ENCODE measurements around the gene GALNTL6. TPM values are rescaled to one million over a fixed set of nuclear protein-coding genes. Genes with fewer than 3 reads are reported as not detected.

The GALNTL6 gene
- polyA plus RNA-seq, 1 experiment: not detected

DNA sequence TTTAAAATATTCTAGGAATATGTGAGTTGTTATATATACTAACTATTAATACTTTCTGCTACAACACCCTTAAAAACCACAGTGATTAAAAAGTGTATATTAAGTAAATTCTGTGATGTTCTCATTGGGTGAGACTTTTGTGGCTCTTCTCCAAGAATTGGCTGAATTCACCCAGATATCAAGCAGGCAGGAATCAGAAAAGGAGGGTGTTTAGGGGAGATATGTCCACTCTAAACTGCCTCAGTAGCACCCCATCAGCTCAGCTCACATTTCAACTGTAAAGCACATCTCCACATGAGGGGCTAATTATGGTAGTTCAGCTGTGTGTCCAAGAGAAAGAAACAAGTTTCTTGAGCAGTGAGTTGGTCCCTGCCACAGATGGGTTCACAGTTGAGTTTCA is 165.0 kb downstream of the GALNTL6 start:
- TF ChIP-seq, protein P1, sequence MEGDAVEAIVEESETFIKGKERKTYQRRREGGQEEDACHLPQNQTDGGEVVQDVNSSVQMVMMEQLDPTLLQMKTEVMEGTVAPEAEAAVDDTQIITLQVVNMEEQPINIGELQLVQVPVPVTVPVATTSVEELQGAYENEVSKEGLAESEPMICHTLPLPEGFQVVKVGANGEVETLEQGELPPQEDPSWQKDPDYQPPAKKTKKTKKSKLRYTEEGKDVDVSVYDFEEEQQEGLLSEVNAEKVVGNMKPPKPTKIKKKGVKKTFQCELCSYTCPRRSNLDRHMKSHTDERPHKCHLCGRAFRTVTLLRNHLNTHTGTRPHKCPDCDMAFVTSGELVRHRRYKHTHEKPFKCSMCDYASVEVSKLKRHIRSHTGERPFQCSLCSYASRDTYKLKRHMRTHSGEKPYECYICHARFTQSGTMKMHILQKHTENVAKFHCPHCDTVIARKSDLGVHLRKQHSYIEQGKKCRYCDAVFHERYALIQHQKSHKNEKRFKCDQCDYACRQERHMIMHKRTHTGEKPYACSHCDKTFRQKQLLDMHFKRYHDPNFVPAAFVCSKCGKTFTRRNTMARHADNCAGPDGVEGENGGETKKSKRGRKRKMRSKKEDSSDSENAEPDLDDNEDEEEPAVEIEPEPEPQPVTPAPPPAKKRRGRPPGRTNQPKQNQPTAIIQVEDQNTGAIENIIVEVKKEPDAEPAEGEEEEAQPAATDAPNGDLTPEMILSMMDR (IDR thresholded peaks at IDR 0.05; ENCODE audit: low read depth, low read length): no peak
- Histone ChIP-seq H3K27ac (ENCODE audit: low read depth, low read length) (no peak overlapping the region), H3K9me3 (ENCODE audit: control insufficient read depth, insufficient read depth, low read length) (peaks cover 3% of the 10 kb centered on the region; the same call in 1 of the 2 replicates), H3K27me3 (ENCODE audit: control insufficient read depth, insufficient read depth, low read length) (no peaks in the 10 kb centered on the region), H3K4me3 (ENCODE audit: low read depth, low read length) (no peak overlapping the region)
- DNase-seq (ENCODE audit: low read depth, low spot score): no peak
- CTCF ChIA-PET: no interaction called here
- POLR2A ChIA-PET: no interaction called here

DNA sequence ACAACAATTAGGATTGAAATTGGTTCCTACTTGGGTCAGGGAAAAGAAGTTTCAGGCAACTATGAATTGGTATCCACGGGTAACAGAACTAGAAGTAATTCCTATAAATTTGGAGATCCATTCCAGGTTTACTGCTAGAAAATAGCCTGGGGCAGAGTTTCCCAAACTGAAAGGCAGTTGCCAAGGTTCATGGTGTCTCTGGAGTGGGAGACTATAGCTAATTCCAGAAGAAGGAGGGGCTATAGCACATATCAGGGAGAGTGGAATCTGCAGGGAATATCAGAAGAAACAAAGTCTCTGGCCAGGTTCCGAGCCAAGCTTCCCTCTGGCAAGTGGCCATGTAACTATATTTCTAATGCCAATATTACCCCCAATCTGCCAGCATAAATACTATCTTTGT is 166.3 kb downstream of the GALNTL6 start:
- Histone ChIP-seq H3K27me3 (ENCODE audit: control insufficient read depth, insufficient read depth, low read length) (no peaks in the 10 kb centered on the region), H3K4me3 (ENCODE audit: low read depth, low read length) (no peak overlapping the region), H3K9me3 (ENCODE audit: control insufficient read depth, insufficient read depth, low read length) (peaks cover 7% of the 10 kb centered on the region), H3K27ac (ENCODE audit: low read depth, low read length) (no peak overlapping the region)
- ChIA-PET CTCF (no interaction called here), POLR2A (no interaction called here)
- TF ChIP-seq, protein P1 (IDR thresholded peaks at IDR 0.05; ENCODE audit: low read depth, low read length): no peak
- no peak for DNase-seq (ENCODE audit: low read depth, low spot score)

DNA sequence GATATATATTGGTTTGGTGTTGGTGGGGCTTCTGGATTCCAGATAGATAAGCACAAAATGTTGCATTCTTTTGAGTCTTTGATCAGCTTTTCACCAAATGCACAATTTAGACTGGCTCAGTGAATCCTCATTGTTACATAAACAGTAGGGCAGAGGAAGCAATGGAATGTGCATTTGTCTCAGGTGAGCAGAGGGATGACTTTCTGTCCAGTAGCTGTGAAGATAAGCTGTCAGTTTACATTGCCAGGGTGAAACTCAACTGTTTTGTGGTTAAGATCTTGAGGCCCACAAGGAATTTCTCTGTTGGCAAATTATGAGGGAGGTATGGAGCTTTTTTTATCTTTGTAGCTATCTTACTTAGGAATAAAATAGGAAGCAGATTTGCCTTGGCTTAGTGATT is 168.0 kb downstream of the GALNTL6 start:
- no peaks in the 10 kb centered on the region for H3K27me3 ChIP-seq (ENCODE audit: control insufficient read depth, insufficient read depth, low read length)
- peaks cover 7% of the 10 kb centered on the region for H3K9me3 ChIP-seq (ENCODE audit: control insufficient read depth, insufficient read depth, low read length)
- POLR2A ChIA-PET: no interaction called here
- H3K4me3 ChIP-seq (ENCODE audit: low read depth, low read length): no peak overlapping the region
- CTCF ChIA-PET: no interaction called here
- DNase-seq (ENCODE audit: low read depth, low spot score): no peak
- no peak overlapping the region for H3K27ac ChIP-seq (ENCODE audit: low read depth, low read length)
- TF ChIP-seq, protein P1 (IDR thresholded peaks at IDR 0.05; ENCODE audit: low read depth, low read length): no peak

DNA sequence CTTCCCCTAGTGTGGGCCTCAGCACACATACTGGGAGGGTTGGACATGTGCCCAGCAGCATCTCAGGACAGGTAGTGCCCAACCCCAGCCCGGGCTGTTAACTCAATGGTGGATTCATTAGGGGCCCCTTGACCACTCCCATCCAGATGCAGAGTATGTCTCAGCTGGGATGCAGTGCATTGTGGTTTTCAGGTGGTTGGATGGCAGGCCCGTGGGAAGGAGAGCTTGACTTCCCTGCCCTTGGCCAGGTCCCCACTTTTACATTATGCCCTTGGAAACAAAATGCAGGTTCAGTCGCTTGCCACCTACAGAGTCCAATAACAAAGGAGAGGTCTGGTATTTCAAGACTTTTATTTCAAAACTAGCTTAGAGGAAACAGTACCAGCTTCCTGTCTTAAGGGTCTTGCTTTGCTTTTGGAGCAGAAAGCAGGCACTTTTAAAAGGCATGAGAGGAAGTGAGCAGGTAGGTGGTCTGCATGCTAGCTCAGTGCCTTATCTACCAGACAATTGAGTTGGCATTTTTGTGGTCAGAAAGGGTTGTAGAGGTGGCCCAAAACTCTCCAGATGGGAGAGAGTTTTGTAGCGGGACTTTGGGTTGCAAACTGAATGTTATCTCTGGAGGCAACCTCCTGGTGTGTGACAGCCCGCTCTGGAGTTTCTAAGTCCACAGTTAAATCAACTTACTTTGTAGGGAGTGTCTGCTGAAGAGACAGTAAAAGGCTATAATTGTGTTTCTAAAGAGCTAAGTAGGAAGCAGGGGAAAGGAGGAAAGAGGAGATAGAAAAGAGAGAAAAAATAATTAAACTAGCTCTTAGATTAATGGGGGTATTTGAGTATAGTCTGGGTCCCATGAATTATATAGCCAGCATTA is 171.0 kb downstream of the GALNTL6 start:
- DNase-seq (ENCODE audit: low read depth, low spot score): no peak
- Histone ChIP-seq H3K27me3 (ENCODE audit: control insufficient read depth, insufficient read depth, low read length) (no peaks in the 10 kb centered on the region), H3K9me3 (ENCODE audit: control insufficient read depth, insufficient read depth, low read length) (peaks cover 7% of the 10 kb centered on the region), H3K27ac (ENCODE audit: low read depth, low read length) (no peak overlapping the region), H3K4me3 (ENCODE audit: low read depth, low read length) (no peak overlapping the region)
- TF ChIP-seq, protein P1 (IDR thresholded peaks at IDR 0.05; ENCODE audit: low read depth, low read length): no peak
- POLR2A ChIA-PET: no interaction called here
- CTCF ChIA-PET: no interaction called here

DNA sequence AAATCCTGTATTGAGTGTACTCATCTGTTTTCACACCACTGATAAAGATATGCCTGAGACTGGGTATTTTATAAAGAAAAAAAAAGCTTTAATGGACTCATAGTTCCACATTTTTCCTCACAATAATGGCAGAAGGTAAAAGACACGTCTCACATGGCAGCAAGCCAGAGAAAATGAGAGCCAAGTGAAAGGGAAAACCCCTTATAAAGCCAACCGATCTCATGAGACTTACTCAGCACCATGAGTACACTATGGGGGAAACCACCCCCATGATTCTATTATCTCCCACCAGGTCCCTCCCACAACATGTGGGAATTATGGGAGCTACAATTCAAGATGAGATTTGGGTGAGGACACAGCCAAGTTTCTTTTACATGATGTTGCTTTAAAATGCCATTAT is 171.9 kb downstream of the GALNTL6 start:
- H3K27ac ChIP-seq (ENCODE audit: low read depth, low read length): no peak overlapping the region

More for the DNA sequence above, 171.9 kb downstream of the GALNTL6 start:
- POLR2A ChIA-PET: no interaction called here
- no peaks in the 10 kb centered on the region for H3K27me3 ChIP-seq (ENCODE audit: control insufficient read depth, insufficient read depth, low read length)
- TF ChIP-seq, protein P1 (IDR thresholded peaks at IDR 0.05; ENCODE audit: low read depth, low read length): no peak
- H3K4me3 ChIP-seq (ENCODE audit: low read depth, low read length): no peak overlapping the region
- DNase-seq (ENCODE audit: low read depth, low spot score): no peak
- CTCF ChIA-PET: no interaction called here
- H3K9me3 ChIP-seq (ENCODE audit: control insufficient read depth, insufficient read depth, low read length): peaks cover 7% of the 10 kb centered on the region
